IMR-90 (cell line): ENCODE data around the gene RASSF3.

Experiments
- BHLHE40 ChIP-seq: fragments of 150-350 bp; IDR thresholded peaks from 2 replicates; pipeline ENCODE4 v1.6.1; 2016; ENCODE audit warnings: mild to moderate bottlenecking, low read depth, low read length
- CEBPB ChIP-seq: IDR thresholded peaks from 2 replicates; pipeline ENCODE4 v1.6.1; 2012; ENCODE audit warnings: low read depth, low read length, improper control_type of control experiment
- CTCF ChIP-seq: conservative IDR thresholded peaks from 2 replicates; pipeline ENCODE4 v1.5.1; 2012; ENCODE audit warnings: mild to moderate bottlenecking, low read depth, low read length, improper control_type of control experiment
- MAFK ChIP-seq: IDR thresholded peaks from 2 replicates; pipeline ENCODE4 v1.6.1; 2012; ENCODE audit warnings: low read depth, low read length, improper control_type of control experiment
- MXI1 ChIP-seq: IDR thresholded peaks from 2 replicates; pipeline ENCODE4 v1.6.1; 2012; ENCODE audit warnings: low read depth, mild to moderate bottlenecking, low read length, moderate library complexity, borderline replicate concordance
- NFE2L2 ChIP-seq: fragments of 150-350 bp; IDR thresholded peaks from 2 replicates; pipeline ENCODE4 v1.6.1; 2016; ENCODE audit warnings: low read depth, mild to moderate bottlenecking, low read length
- POLR2A ChIP-seq: IDR thresholded peaks from 2 replicates; pipeline ENCODE4 v1.6.1; 2012; ENCODE audit warnings: mild to moderate bottlenecking, low read depth, low read length
- RAD21 ChIP-seq: IDR thresholded peaks from 2 replicates; pipeline ENCODE4 v1.6.1; 2012; ENCODE audit warnings: low read length, improper control_type of control experiment
- RFX5 ChIP-seq: IDR thresholded peaks from 2 replicates; pipeline ENCODE4 v1.8.0; 2012; ENCODE audit warnings: low read depth, mild to moderate bottlenecking, low read length, moderate library complexity
- SMC3 ChIP-seq: fragments of 150-350 bp; IDR thresholded peaks from 2 replicates; pipeline ENCODE4 v1.6.1; 2016; ENCODE audit warnings: low read depth, mild to moderate bottlenecking, antibody characterized with exemption, low read length, moderate library complexity
- TF ChIP-seq, protein P1 (sequence below): fragments of 150-350 bp; IDR thresholded peaks from 2 replicates; pipeline ENCODE4 v1.6.1; 2017; ENCODE audit warnings: mild to moderate bottlenecking, antibody characterized with exemption, low read length, low read depth

DNA sequence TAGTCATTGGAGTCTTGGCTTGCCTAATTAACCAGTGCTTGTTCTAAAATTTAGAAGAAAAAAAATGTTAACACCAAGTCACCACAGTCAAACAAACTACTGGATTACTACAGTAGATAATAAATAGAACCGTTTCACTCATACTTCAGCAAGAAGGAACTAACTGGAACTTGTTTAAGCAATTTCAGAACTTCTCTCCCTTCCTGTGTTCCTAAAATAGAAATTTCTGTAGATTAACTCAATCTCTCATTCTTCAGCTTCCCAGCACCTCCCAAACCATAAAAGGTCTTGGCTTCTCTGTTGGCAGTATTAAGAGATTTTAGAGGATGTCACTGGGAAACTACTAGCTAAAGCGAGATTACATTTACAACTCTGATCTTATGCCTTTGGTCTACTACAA is 130.4 kb downstream of the RASSF3 start:
- TF ChIP-seq CTCF (no peak), MAFK (no peak), POLR2A (no peak), RAD21 (no peak), RFX5 (no peak), MXI1 (no peak), CEBPB (no peak), NFE2L2 (no peak), SMC3 (no peak), BHLHE40 (no peak)
- TF ChIP-seq, protein P1, sequence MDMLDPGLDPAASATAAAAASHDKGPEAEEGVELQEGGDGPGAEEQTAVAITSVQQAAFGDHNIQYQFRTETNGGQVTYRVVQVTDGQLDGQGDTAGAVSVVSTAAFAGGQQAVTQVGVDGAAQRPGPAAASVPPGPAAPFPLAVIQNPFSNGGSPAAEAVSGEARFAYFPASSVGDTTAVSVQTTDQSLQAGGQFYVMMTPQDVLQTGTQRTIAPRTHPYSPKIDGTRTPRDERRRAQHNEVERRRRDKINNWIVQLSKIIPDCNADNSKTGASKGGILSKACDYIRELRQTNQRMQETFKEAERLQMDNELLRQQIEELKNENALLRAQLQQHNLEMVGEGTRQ: no peak
